K562 (cell line): ENCODE results near the gene GGCT. TPM values are rescaled to one million over a fixed set of nuclear protein-coding genes. Genes with fewer than 3 reads are reported as not detected.

ENCODE experiments used
- ARID1B ChIP-seq: fragments of 450-650 bp; IDR thresholded peaks from 2 replicates; pipeline ENCODE4 v1.6.1; 2016; ENCODE audit warnings: antibody characterized with exemption, mild to moderate bottlenecking, inconsistent platforms
- ETS1 ChIP-seq: conservative IDR thresholded peaks from 2 replicates; pipeline ENCODE4 v1.6.1; 2011; ENCODE audit warnings: low read depth, mild to moderate bottlenecking, low read length; ENCODE audit not compliant: control insufficient read depth
- ETV6 ChIP-seq, 3 experiments: fragments of 150-350 bp in 1 of 3; sonication (generic) in 1 of 3; formaldehyde crosslinking in 1 of 3; IDR thresholded peaks; 2 replicates each; pipeline versions ENCODE4 v1.6.1 to v1.8.0; 2014 to 2022; ENCODE audit warnings: borderline replicate concordance in 2 of 3, low read depth in 2 of 3, antibody characterized with exemption in 1 of 3, low read length in 1 of 3, mild to moderate bottlenecking in 1 of 3, missing genetic modification reagents in 1 of 3
- HBP1 ChIP-seq: fragments of 450-650 bp; formaldehyde crosslinking; IDR thresholded peaks from 2 replicates; pipeline ENCODE4 v1.4.0; 2022; ENCODE audit warnings: missing genetic modification characterization
- LEF1 ChIP-seq: fragments of 450-650 bp; IDR thresholded peaks from 2 replicates; pipeline ENCODE4 v1.6.1; 2016; ENCODE audit warnings: mild to moderate bottlenecking
- MXI1 ChIP-seq: IDR thresholded peaks from 2 replicates; pipeline ENCODE4 v1.6.1; 2011; ENCODE audit warnings: low read depth, mild to moderate bottlenecking, improper control_type of control experiment, low read length
- MYC ChIP-seq, 2 experiments: fragments of 250-450 bp in 1 of 2; sonication (Bioruptor Pico) in 1 of 2; IDR thresholded peaks; 2 replicates each; pipeline versions ENCODE4 v1.5.1 to v1.6.1; 2012 to 2021; ENCODE audit warnings: low read depth in 2 of 2, borderline replicate concordance in 1 of 2, improper control_type of control experiment in 1 of 2, low read length in 1 of 2, mild to moderate bottlenecking in 1 of 2, moderate library complexity in 1 of 2
- NEUROD1 ChIP-seq: fragments of 150-350 bp; IDR thresholded peaks from 2 replicates; pipeline ENCODE4 v1.6.1; 2014; ENCODE audit warnings: borderline replicate concordance, low read length, low read depth; ENCODE audit not compliant: partially characterized antibody
- NKRF ChIP-seq: fragments of 450-650 bp; IDR thresholded peaks from 2 replicates; pipeline ENCODE4 v1.6.1; 2016; ENCODE audit warnings: borderline replicate concordance
- NONO ChIP-seq, 2 experiments: fragments of 200-400 bp in 1 of 2; fragments of 450-650 bp in 1 of 2; formaldehyde crosslinking in 1 of 2; IDR thresholded peaks; 2 replicates each; pipeline ENCODE4 v1.6.1; 2017; ENCODE audit warnings: low read depth in 2 of 2, mild to moderate bottlenecking in 2 of 2, moderate library complexity in 2 of 2, low read length in 1 of 2
- PHTF2 ChIP-seq: fragments of 250-450 bp; sonication (Bioruptor Pico); IDR thresholded peaks from 2 replicates; pipeline ENCODE4 v1.5.0; 2021; ENCODE audit warnings: mild to moderate bottlenecking
- POLR2A ChIP-seq: fragments of 450-650 bp; conservative IDR thresholded peaks from 2 replicates; pipeline ENCODE4 v1.6.1; 2016
- PPARD ChIP-seq: fragments of 250-450 bp; sonication (Bioruptor Pico); IDR thresholded peaks from 2 replicates; pipeline ENCODE4 v1.8.0; 2022; ENCODE audit warnings: inconsistent platforms, mild to moderate bottlenecking, moderate library complexity
- PURB ChIP-seq: sonication (generic); formaldehyde crosslinking; IDR thresholded peaks from 2 replicates; pipeline ENCODE4 v1.9.0; 2021; ENCODE audit warnings: low read depth, mild to moderate bottlenecking, missing genetic modification reagents
- RBM25 ChIP-seq: fragments of 200-400 bp; formaldehyde crosslinking; IDR thresholded peaks from 2 replicates; pipeline ENCODE4 v1.6.1; 2018; ENCODE audit warnings: low read length, low read depth, moderate library complexity; ENCODE audit not compliant: severe bottlenecking
- ZNF282 ChIP-seq: sonication (generic); formaldehyde crosslinking; IDR thresholded peaks from 2 replicates; pipeline ENCODE4 v1.8.1; 2023; ENCODE audit warnings: missing genetic modification reagents
- ZNF511 ChIP-seq: sonication (generic); formaldehyde crosslinking; IDR thresholded peaks from 2 replicates; pipeline ENCODE4 v1.8.0; 2022; ENCODE audit warnings: mild to moderate bottlenecking, missing genetic modification reagents
- ZNF639 ChIP-seq, 2 experiments: fragments of 200-800 bp in 1 of 2; sonication (Bioruptor generic) in 1 of 2; sonication (generic) in 1 of 2; formaldehyde crosslinking in 1 of 2; IDR thresholded peaks in 1 of 2; conservative IDR thresholded peaks in 1 of 2; 2 replicates each; pipeline versions ENCODE4 v1.5.0 to v1.6.1; 2016 to 2020; ENCODE audit warnings: missing compliant biosample characterization in 1 of 2, missing genetic modification characterization in 1 of 2, missing genetic modification reagents in 1 of 2
- polyA plus RNA-seq, 8 experiments: library from polyadenylated mRNA; depleted of rRNA in 4 of 8; stranded (reverse) in 5 of 8; unstranded in 3 of 8; fragments of >200 nt; fragmentation: Nextera tagmentation in 2 of 8; fragmentation: Illumina TruSeq in 1 of 8; extraction: Ambion mirVana in 2 of 8; extraction: Trizol in 1 of 8; gene quantifications; 2 replicates each; pipeline versions ENCODE4 v1.2.1 to v1.2.3, GENCODE V29; 2011 to 2014; ENCODE audit warnings: inconsistent platforms in 1 of 8, missing spikeins in 1 of 8
- total RNA-seq, 7 experiments: library from RNA; depleted of rRNA in 6 of 7; stranded (reverse); fragments of >200 nt in 6 of 7; fragmentation: Illumina TruSeq in 2 of 7; extraction: Trizol in 2 of 7; gene quantifications; 2 replicates each; pipeline versions ENCODE4 v1.2.1 to v1.2.3, GENCODE V29; 2011 to 2021; ENCODE audit warnings: low replicate concordance in 1 of 7

GGCT gene
- total and polyA plus RNA-seq, 9 of the 15 experiments (the other 6 are each of a cell fraction or from before 2014, with no cell fraction given) = 79.0 to 349 (median 136) TPM

GRCh38 chr7:30478349-30479201 lies 26.1 kb downstream of the GGCT start, which contains the start of gene NOD1 (continued):
- no peak; the same call in 1 of the 2 replicates for TF ChIP-seq MYC (IDR thresholded peaks at IDR 0.05; ENCODE audit: low read depth, low read length)
- TF ChIP-seq MYC (CRISPR knock-in tag; IDR thresholded peaks at IDR 0.05; ENCODE audit: borderline replicate concordance, low read depth) = peak; percentile 27; the same call in 1 of the 2 replicates
- TF ChIP-seq HBP1 (CRISPR knock-in tag) = no peak
- TF ChIP-seq RBM25 = peak; percentile 66
- peak in 1 of 2 experiments; percentile 96; a peak in 2 of 4 replicates for TF ChIP-seq ZNF639 (CRISPR knock-in tag; conservative IDR thresholded peaks at IDR 0.05 in 1 of 2, IDR thresholded peaks at IDR 0.05 in 1 of 2)
- TF ChIP-seq POLR2A = peak; percentile 86
- no peak for TF ChIP-seq ZNF511
- TF ChIP-seq ETS1 = peak; percentile 71
- no peak for TF ChIP-seq ETV6 (IDR thresholded peaks at IDR 0.05; ENCODE audit: borderline replicate concordance in 1 of 2, low read depth in 2 of 2, low read length in 1 of 2)
- no peak for TF ChIP-seq ETV6 (CRISPR knock-in tag; IDR thresholded peaks at IDR 0.05; ENCODE audit: borderline replicate concordance)
- TF ChIP-seq MXI1 = no peak
- no peak for TF ChIP-seq ZNF282 (CRISPR knock-in tag)
- TF ChIP-seq NKRF = no peak
- TF ChIP-seq PURB (CRISPR knock-in tag) = no peak
- TF ChIP-seq PPARD (CRISPR knock-in tag) = no peak
- no peak for TF ChIP-seq NEUROD1
- no peak for TF ChIP-seq LEF1
- no peak for TF ChIP-seq PHTF2 (CRISPR knock-in tag)
- 0 out of 4 replicates have a peak, but pooled peaks of 1 of the 2 experiments have one; percentile 59 for TF ChIP-seq NONO (IDR thresholded peaks at IDR 0.05; ENCODE audit: low read depth in 2 of 2, low read length in 1 of 2)
- no peak for TF ChIP-seq ARID1B
